HuH-7 (cell line): ENCODE measurements around the gene MTRFR.
A peak's percentile ranks its signal among the peaks of the same experiment; 100 is the strongest.
"Not testable (repeated sequence)": the region's sequence is repeated elsewhere in the genome, so short reads cannot be mapped to it uniquely, and the experiment has no call there.

Source experiments
- DNase-seq: peaks from one replicate; pipeline ENCODE4 v3.0.0; 2011; ENCODE audit warnings: low spot score

MTRFR gene

DNA sequence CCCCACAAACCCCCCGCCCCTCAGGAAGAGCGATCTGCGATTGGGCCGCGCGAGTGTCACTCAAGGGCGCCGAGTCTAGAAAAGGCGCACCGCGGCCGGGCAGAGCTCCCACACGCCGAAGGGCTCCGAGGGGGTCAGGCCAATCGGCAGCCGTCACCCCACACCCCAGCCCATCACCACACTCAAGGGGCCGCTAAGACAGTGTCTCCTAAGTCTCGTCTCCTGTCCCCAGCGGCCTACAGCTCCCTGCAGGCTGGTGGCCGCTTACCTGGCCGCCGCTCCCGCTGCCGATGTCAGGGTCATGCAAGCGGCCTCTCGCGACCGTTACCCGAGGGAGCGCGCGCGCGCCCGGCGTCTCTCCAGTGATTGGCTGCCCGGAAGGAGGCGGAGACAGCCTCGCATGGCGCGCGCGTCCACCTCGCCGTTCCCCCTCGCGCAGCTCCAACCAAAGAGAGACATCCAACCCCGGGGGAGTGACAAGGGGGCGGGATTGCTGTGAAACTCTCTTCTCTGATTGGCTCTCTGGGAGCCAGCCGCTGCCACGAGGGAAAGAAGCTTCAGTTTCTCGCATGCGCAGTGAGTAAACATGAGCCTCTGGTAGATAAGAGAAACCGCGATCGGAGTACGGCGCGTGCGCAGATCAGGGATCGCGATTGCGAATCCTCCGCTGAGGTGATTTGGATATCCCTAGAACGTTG, at the start of gene MTRFR, which contains the start of gene MPHOSPH9:
MTRFR (plus strand) TSS at position 630 of the 698 bp plus-strand sequence. CDS start 20,239 bp downstream, outside the sequence.
MPHOSPH9 (minus strand) TSS at position 335 of the 698 bp plus-strand sequence. CDS start 2,777 bp downstream, outside the sequence.
- peak; percentile 92 for DNase-seq

- no peak for DNase-seq
Measured at GRCh38 chr12:123187637-123188036, 45.6 kb upstream of the MTRFR start.

- no peak for DNase-seq
Measured at GRCh38 chr12:123199936-123200335, 33.3 kb upstream of the MTRFR start.

GRCh38 chr12:123200414-123200813, 32.8 kb upstream of the MTRFR start:
- no peak for DNase-seq

- DNase-seq: not testable (repeated sequence)
Measured at GRCh38 chr12:123206794-123207193, 26.4 kb upstream of the MTRFR start.

GRCh38 chr12:123207815-123208214, 25.4 kb upstream of the MTRFR start:
- not testable (repeated sequence) for DNase-seq

DNA sequence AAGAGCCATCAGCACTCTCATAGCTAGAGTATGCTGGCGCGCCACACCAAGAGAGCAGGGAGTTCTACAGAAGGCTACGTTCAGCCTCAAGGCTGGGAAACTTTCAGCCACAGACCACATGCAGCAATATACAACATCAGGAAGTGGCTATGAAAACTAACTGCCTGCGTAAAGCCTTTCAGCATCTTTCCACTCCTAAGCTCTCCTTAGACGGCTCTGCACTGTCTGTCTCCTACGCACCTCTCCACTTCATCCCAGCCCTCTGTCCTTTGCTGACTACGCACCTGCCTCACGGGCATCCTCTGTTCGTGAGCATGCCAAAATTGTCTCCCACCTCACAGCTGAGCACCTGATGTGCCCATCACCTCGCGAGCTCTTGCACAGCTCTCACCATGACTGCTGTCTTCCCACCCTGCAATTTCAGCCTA, 10.0 kb upstream of the MTRFR start:
- DNase-seq: no peak

DNA sequence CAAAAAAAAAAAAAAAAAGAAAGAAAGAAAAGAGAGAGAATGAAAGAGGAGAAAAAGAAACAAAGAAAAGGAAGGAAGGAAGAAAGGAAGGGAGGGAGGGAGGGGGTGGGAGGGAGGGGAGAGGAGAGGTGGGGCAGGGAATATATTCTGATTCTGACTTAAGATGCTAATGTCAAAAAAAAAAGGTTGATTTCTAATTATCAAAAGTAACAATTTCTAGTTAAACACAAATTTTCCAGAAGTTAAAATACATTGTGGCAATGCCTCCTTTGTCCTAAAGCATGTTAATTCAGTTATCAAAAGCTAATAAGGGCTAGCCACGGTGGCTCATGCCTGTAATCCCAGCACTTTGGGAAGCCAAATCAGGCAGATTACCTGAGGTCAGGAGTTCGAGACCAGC, 7.8 kb upstream of the MTRFR start:
- DNase-seq: no peak

GRCh38 chr12:123227581-123228258, 5.5 kb upstream of the MTRFR start:
- no peak for DNase-seq

DNA sequence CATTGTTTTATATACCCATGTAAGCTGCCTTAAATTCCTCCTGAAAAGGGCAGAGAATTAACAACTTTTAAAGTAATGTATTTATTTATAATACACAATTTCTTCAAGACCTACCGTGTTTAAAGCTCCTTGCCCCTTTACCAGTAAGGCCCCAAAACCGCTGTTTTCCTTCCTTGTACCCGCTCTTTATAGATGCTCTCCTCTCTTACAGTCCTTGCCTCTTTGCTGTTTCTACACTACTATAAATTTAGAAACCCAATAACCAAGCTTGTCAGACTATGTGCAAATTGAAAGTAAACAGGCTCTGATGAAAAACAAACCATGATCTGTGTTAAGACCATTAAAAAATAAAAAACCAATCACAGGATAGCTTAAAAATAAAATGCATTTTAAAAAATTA, 4.2 kb upstream of the MTRFR start:
- no peak for DNase-seq

DNA sequence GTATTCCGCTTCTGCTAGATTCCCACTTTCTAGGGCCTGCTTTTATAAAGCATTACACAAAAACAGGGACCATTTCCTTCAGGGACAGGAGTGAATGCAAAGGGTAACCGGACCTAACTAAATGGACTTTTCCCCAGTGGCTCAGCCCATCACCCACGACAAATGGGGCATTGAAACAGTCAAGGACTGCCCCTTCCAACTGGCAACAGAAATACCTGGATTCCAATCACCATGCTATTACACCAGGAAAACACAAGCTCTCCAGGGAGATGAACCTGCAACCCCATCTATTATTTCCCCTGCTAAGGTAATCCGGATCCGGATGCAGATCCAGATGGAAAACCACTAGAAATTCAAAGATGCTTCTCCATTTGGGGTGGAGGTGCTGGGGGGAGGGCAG, 1.3 kb upstream of the MTRFR start:
- peak; percentile 30 for DNase-seq

DNA sequence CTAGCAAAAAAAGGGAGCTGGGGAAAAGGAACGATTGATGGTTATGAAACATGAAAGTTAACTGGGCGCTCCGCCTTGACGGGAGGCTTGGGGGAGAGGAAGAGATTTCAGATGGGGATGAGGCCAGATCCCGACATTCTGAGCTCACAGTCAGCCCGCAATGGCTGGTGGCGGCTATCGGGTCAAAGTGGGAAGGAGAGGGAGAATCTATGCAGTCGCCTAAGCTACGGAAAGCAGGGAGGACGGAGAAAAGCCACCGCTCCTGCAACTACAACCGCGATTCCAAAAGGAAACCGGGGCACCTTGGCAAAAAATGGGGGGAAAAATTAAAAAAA, 797 bp upstream of the MTRFR start:
- peak; percentile 30 for DNase-seq

GRCh38 chr12:123233505-123234308, 471 bp downstream of the MTRFR start:
- no peak for DNase-seq

DNA sequence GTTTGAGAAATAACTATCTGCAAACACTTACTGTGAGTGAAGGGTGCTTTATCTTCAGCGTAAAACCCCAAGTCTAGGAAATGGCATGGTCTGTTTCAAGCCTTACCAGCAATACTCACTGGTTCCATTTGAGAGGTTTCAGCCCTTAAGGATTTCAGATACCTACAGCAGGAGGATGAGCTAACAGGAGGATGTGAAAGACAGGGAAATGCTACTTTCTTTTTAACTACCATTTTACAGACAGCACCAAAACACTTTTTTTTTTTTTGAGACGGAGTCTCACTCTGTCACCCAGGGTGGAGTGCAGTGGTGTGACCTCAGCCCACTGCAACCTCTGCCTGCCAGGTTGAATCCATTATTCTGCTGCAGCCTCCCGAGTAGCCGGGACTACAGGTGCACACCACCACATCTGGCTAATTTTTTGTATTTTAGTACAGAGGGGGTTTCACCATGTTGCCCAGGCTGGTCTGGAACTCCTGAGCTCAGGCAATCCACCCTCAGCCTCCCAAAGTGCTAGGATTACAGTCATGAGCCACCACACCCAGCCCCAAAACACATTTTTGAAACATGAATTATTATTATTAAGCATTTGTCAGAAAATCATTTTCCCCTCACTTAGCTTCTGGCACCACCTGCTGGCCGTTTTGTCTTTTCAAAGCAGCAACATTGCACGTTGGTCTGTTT, 4.6 kb downstream of the MTRFR start:
- no peak for DNase-seq

GRCh38 chr12:123238330-123238682, 5.1 kb downstream of the MTRFR start:
- no peak for DNase-seq

- DNase-seq: no peak
Measured at GRCh38 chr12:123238961-123239360, 5.7 kb downstream of the MTRFR start.

DNA sequence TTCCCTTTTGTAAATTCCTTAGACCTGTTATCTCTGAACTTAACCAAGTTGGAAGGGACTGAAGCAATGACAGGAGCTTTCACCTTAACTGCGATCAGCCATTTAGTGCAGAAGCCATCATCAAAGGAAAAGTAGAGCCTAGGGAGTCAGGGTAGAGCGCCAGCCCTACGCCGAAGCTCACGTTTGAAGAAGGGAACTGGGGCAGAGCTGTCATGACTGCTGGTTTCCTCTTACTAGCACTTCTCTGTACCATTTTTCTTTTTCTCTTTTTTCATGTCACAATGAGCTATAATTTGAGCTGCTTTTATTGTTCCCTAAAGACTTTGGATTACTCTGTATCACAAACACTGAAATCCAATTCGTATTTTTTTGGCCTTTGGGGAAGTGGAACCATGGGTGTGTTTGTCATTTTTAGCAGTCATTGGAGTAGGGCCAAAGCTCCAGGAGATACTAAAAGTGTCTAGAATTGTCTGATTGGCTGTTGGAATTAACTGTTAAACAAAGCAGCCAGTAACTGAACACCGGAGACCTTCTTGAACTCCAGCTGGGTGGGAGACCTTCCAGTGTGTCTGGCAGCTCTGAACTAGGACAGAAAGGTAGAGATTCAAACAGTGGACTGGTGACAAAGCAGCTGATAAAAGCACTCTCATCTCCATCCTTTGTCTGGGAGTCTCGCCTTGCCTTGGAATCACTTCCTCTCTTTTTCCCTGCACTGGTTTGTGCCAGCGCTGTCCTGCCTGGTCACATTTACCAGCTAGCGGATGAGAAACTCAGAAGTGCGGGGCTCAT, 9.1 kb downstream of the MTRFR start:
- DNase-seq: no peak

DNA sequence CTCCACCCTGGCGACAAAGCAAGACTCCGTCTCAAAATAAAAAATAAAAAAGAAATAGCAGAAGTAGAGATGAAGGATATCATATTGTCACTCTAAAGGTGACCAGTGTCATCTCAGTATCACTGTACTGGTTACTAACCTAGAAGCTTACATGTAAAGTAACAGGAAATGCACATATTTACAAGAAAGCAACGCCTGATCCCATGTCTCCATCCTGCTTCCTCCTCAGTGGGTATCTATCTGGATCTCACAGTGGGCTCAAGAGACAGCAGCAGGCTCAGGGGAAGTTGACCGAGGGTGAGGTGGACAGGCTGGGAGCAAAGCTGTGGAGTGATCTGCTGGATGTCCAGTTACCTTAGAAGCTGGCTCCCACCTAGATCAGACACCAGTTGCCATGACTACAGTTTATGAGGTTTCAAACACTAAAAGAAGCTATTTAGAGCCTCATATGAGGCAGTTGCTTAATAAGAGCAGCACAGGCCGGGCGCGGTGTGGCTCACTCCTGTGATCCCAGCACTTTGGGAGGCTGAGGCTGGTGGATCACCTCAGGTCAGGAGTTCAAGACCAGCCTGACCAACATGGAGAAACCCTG, 10.5 kb downstream of the MTRFR start:
- no peak for DNase-seq

GRCh38 chr12:123245678-123246077, 12.4 kb downstream of the MTRFR start:
- DNase-seq: no peak

- not testable (repeated sequence) for DNase-seq
Measured at GRCh38 chr12:123248129-123248528, 14.9 kb downstream of the MTRFR start.
